Gastrocnemius medialis (tissue), 4 donors: Measurements from ENCODE around the gene TAS2R16.

Experiments used
- POLR2A ChIP-seq, 2 donors: fragments of 450-650 bp; IDR thresholded peaks; one replicate each; pipeline ENCODE4 v1.6.1; 2017; ENCODE audit warnings: antibody characterized with exemption in 2 of 2, mild to moderate bottlenecking in 2 of 2, moderate library complexity in 2 of 2
- TF ChIP-seq, protein P1 (sequence below), 5 experiments: fragments of 450-650 bp in 3 of 5; fragments of 200-600 bp in 2 of 5; sonication (generic) in 2 of 5; IDR thresholded peaks in 4 of 5; conservative IDR thresholded peaks in 1 of 5; 1 replicate in 4 of 5; 2 replicates in 1 of 5; pipeline ENCODE4 v1.5.1; 2016 to 2019; ENCODE audit warnings: antibody characterized with exemption in 5 of 5, mild to moderate bottlenecking in 3 of 5, moderate library complexity in 3 of 5

DNA sequence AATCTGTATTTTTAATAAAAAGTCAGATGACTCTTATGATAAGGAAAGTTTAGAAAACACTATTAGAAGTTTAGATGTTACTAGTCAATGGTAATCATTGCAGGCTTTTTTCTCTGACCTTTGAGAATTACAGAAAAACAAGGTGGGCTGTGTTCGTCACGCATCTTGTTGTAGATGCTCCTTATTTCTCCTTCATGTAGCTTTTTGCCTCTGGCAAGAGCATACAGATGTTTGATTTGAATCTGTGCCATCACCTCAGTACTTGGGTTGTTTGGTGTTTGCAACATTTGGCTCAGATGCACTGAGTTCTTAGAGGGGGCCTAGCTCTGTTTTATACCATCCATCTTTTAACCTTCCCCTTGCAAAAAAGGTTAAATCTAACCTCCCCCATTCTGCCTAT, 11.5 kb downstream of the TAS2R16 start:
- TF ChIP-seq, protein P1, sequence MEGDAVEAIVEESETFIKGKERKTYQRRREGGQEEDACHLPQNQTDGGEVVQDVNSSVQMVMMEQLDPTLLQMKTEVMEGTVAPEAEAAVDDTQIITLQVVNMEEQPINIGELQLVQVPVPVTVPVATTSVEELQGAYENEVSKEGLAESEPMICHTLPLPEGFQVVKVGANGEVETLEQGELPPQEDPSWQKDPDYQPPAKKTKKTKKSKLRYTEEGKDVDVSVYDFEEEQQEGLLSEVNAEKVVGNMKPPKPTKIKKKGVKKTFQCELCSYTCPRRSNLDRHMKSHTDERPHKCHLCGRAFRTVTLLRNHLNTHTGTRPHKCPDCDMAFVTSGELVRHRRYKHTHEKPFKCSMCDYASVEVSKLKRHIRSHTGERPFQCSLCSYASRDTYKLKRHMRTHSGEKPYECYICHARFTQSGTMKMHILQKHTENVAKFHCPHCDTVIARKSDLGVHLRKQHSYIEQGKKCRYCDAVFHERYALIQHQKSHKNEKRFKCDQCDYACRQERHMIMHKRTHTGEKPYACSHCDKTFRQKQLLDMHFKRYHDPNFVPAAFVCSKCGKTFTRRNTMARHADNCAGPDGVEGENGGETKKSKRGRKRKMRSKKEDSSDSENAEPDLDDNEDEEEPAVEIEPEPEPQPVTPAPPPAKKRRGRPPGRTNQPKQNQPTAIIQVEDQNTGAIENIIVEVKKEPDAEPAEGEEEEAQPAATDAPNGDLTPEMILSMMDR (IDR thresholded peaks at IDR 0.05 in 4 of 5, conservative IDR thresholded peaks at IDR 0.05 in 1 of 5) = no peak
- no peak for TF ChIP-seq POLR2A (IDR thresholded peaks at IDR 0.05)
